ENCODE measurements around the gene ONECUT2. TPM values are rescaled to one million over a fixed set of nuclear protein-coding genes. Genes with fewer than 3 reads are reported as not detected.

The ONECUT2 gene
- total RNA-seq, 1 donor, result under 0.01 TPM

GRCh38 chr18:57436191-57436964, 1.2 kb downstream of the ONECUT2 start:
- no peak for TF ChIP-seq CTCF (IDR thresholded peaks at IDR 0.05; ENCODE audit: insufficient read depth, low read depth, low read length)
- no peak for DNase-seq (ENCODE audit: low read depth)
- H3K4me3 ChIP-seq (ENCODE audit: low read depth, low read length), result no peak overlapping the region

GRCh38 chr18:57436965-57437333, 1.8 kb downstream of the ONECUT2 start:
- no peak for TF ChIP-seq CTCF (IDR thresholded peaks at IDR 0.05; ENCODE audit: insufficient read depth, low read depth, low read length)
- H3K4me3 ChIP-seq (ENCODE audit: low read depth, low read length), result no peak overlapping the region
- DNase-seq (ENCODE audit: low read depth), result no peak

GRCh38 chr18:57437402-57437765, 2.2 kb downstream of the ONECUT2 start:
- no peak for TF ChIP-seq CTCF (IDR thresholded peaks at IDR 0.05; ENCODE audit: insufficient read depth, low read depth, low read length)
- no peak overlapping the region for H3K4me3 ChIP-seq (ENCODE audit: low read depth, low read length)
- no peak for DNase-seq (ENCODE audit: low read depth)

- DNase-seq (ENCODE audit: low read depth), result no peak
- H3K4me3 ChIP-seq (ENCODE audit: low read depth, low read length), result no peak overlapping the region
- peak; percentile 34 for TF ChIP-seq CTCF (IDR thresholded peaks at IDR 0.05; ENCODE audit: insufficient read depth, low read depth, low read length)
Observed at GRCh38 chr18:57437766-57438671, 2.8 kb downstream of the ONECUT2 start.

GRCh38 chr18:57438743-57439608, 3.8 kb downstream of the ONECUT2 start:
- no peak for TF ChIP-seq CTCF (IDR thresholded peaks at IDR 0.05; ENCODE audit: insufficient read depth, low read depth, low read length)
- DNase-seq (ENCODE audit: low read depth), result no peak
- no peak overlapping the region for H3K4me3 ChIP-seq (ENCODE audit: low read depth, low read length)

- no peak for TF ChIP-seq CTCF (IDR thresholded peaks at IDR 0.05; ENCODE audit: insufficient read depth, low read depth, low read length)
- no peak for DNase-seq (ENCODE audit: low read depth)
- no peak overlapping the region for H3K4me3 ChIP-seq (ENCODE audit: low read depth, low read length)
Observed at GRCh38 chr18:57439609-57439968, 4.4 kb downstream of the ONECUT2 start.

Data from fibroblast of villous mesenchyme (primary cell).